Hindlimb muscle (tissue), 1 donor: ENCODE measurements around the gene PRKAG1. TPM values are rescaled to one million over a fixed set of nuclear protein-coding genes. Genes with fewer than 3 reads are reported as not detected.

Experiments
- DNase-seq: peaks from one replicate; pipeline ENCODE4 v3.0.0-alpha.2; 2013
- polyA plus RNA-seq: library from polyadenylated mRNA; unstranded; fragments of 120-200 nt; gene quantifications from one replicate; pipeline ENCODE4 v1.2.1, GENCODE V29; 2013; ENCODE audit not compliant: insufficient read length

PRKAG1 gene
- polyA plus RNA-seq, 1 donor: 57.6 TPM

- no peak for DNase-seq
Observed at GRCh38 chr12:49030714-49031572, 12.4 kb upstream of the PRKAG1 start.

- DNase-seq: no peak
Observed at GRCh38 chr12:49030119-49030518, 11.5 kb upstream of the PRKAG1 start.

GRCh38 chr12:49028666-49029275, 10.2 kb upstream of the PRKAG1 start:
- no peak for DNase-seq

DNA sequence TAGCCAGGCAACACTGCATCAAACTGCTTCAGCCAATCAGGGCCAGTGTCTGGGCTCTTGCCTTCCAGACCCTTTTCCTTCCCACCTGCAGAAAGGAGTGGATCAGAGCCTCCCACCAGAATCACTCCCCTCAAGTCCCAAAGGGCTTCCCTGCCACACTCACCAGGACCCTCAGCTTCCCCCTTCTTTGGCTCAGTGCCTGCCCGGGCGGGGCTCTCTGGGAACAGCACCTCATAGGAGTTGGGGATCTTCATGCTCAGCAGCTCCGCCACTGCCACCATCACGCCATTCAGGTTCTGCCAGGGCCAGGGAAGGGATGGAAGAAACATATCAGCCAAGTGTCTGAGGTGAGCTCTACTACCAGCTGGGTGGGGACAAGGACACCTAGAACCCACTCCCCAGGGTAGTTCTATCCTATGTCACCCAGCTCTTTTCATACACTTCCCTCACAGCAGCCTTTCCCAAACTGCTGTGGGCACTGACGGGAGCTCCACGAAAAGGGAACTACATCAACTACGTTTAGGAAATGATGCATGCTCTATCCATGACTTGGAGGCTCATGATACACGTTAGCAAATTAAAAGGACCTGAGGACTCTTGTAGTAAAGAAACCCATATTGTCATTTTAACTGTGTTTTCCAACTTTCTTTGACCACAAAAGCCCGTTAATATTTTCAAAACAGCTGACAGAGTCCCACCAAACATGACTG, 9.4 kb upstream of the PRKAG1 start:
- DNase-seq: no peak

GRCh38 chr12:49026678-49027480, 8.3 kb upstream of the PRKAG1 start:
- no peak for DNase-seq

DNA sequence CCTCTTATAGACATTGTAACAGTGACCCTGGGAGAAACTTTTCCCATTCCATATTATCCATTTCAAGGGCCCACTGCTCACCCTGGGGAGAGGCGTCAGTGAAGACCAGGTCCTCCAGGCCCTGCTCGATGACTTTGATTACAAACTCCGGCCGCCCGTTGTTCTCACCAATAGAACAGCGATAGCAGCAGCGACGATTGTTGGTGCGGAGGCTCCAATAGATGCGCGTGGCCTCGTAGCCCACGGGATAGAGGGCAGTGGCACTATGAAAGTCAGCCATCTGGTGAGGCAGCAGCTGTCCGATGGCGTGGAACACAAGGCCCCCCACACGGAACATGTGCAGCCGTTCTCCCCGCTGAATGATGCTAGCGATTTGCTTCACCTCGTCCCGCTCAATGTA, 7.5 kb upstream of the PRKAG1 start:
- DNase-seq: no peak

DNA sequence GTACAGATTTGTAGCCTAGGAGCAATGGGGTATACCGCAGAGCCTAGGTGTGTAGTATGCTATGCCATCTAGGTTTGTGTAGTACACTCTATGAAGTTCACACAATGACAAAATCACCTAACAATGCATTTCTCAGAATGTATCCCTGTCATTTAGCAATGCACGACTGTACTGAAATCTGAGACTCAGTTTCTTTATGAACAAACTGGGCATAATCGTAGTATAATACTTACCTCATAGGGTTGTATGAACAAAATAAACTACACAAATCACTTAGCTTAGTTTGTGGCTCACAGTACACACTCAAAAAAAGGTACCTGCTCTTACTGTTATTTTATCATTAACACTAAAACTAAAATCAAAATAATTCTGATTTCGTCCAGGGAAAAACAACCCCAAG, 6.9 kb upstream of the PRKAG1 start:
- no peak for DNase-seq

GRCh38 chr12:49024543-49024942, 6.0 kb upstream of the PRKAG1 start:
- DNase-seq: no peak

DNA sequence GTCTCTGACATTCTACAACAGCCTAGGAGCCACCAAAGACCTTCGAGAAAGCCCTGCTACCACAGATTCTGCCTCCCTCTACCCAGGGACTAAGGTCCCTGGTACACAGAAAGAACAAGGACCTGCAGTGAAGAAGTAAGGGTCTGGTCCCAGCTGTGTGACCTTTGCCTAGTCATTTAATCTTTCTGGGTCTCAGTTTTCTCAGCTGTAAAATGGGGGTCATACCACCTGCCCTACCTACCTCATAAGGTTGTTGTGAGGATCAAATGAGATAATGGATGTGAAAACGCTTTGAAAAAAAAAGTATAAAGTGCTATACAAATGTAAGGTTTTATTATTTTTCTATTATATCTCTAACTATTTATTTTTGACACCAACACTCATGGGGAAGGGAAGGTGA, 5.2 kb upstream of the PRKAG1 start:
- DNase-seq: no peak

DNA sequence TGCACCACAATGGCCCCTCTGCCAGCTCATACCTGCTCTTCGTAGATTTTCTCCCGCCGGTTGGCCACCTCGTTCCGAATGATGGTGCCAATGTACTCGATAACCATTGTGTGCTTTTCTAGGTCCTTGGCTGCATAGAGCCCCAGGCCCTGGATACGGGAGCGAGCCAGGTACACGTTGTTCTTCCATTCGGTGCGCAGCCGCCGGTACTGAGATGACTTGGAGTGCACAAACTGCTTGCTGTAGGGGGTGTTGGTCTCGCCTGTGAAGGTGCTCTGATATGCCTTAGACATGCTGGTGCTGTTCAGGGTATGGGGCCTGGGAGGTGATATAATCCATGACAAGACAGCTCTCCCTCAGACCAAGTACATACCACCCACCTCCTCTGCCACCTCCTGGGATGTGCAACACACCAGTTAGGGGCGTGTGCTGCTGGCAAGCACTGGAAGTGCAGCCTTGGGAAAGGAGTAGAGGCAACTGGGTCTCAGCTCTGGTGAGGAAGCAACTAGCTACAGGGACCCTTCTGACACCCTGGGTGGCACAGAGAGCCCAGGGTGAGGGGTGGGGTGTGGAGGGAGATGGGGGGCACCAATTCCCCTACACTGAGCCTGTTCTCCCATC, 4.1 kb upstream of the PRKAG1 start:
- DNase-seq: no peak

DNA sequence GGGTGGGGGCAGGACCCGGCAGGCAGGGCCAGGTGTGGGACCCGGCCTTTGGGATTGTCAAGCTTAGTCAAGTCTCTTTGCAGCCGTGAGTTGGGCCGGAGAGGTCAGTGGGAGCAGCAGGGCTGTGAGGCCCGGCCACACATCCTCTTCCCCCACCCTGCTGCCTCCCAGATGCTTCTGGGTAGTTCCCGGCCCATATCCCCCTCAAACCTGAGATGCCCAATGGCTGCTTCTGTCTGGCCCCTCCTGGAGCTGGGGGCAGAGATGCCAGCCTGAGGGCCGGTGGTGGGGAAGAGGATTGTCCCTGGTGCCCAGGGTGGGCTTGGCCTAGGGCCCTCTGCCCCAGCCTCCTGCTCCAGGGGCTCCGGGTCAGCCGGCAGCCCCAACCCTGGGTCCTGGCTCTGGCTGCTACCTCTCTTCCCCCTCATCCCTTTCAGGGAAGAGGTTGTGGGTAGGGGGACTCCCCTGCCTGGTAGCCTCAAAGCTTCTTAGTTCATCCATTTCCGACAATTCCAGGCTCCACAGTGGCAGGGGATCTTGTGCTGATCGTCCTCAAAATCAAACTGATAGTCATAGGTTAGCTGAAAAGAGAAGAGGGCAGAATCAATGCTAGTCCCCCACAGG, 2.8 kb upstream of the PRKAG1 start:
- no peak for DNase-seq

DNA sequence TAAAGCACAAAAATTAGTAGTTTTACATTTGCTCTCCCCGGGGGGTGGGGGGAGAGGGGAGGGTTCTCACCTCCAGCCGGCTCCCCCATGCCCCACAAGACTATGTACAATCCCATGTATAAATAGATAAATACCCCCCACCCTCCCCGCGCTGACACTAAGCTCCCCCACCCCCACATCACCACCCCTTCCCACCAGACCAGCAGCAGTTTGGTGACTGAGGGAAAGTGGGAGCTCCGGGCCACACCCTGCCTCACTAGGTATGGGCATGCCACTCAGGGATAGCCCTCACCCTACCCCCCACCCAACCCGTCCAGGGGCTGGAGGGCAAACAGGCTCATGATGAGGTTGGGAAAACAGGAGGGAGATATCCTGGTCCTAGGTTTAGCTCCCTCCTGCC, 1.9 kb upstream of the PRKAG1 start:
- no peak for DNase-seq

GRCh38 chr12:49019443-49020324, 1.1 kb upstream of the PRKAG1 start:
- no peak for DNase-seq

DNA sequence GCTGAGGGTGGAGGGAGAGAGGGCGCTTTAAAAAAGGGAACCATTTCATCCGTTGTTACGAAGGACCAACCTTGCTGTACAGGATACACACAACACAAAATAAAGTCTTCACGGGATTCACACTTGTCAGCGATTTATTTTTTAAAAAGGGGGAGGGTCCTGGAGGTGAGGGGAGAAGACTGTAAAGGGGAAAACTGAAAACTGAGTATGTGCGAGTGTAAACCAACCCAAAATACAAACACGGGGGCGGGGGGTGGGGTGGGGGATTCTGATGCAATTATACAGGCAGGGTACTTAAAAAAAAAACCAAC, 499 bp upstream of the PRKAG1 start:
- no peak for DNase-seq

- DNase-seq: no peak
Observed at GRCh38 chr12:49017891-49018260, 700 bp downstream of the PRKAG1 start.

DNA sequence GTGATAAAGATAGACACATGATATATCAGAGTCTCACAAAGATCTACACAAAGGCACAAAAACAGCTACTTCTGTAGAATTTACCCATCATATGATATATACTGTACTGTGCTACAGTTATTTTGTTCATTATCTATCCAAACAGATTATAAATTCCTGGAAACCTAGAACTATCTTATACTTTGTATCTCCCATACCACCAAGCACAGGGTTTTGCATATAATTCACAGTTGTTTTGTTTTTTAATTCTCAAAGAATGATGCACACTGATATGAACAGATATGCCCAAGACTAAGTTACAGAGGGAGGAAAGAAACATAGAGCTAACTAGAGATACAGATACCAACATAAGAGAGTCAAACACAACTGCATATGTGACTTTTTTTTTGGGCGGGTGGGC, 3.4 kb downstream of the PRKAG1 start:
- no peak for DNase-seq

- no peak for DNase-seq
Observed at GRCh38 chr12:49014547-49014946, 4.0 kb downstream of the PRKAG1 start.

DNA sequence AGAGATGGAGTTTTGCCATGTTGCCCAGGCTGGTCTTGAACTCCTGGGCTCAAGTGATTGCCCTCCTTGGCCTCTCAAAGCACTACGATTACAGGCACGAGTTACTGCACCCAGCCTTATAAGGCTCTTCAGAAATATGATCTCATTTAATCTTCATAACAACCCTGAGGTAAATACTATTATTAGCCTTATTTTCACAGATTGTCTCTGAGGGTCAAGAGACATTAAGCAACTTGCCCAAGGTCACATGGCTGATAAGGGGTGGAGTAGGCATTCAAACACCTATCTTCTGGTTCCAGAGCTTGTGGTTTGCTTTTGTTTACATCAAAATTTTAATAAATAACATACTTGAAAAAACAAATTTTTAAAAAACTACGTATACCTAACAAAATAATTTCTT, 5.1 kb downstream of the PRKAG1 start:
- DNase-seq: no peak

DNA sequence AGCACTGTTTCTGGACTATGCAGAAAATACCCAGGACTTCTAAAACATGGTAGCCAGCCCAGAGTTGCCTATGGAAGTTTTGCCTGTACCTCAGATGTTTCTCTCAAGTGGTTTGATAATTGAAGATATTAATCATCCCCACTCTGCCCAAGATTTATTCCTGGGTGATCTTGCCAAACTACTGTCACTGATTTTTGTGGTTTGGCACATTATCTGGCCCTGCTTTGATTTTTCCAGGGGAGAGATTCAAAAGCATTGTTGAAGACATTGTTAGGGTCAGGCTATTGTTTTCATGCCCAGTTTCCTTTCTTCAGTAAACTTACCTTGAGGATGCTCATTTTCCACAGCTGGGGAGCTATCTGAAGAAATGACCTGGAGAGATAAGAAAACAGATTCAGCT, 5.8 kb downstream of the PRKAG1 start:
- no peak for DNase-seq

- no peak for DNase-seq
Observed at GRCh38 chr12:49010092-49010668, 8.4 kb downstream of the PRKAG1 start.

DNA sequence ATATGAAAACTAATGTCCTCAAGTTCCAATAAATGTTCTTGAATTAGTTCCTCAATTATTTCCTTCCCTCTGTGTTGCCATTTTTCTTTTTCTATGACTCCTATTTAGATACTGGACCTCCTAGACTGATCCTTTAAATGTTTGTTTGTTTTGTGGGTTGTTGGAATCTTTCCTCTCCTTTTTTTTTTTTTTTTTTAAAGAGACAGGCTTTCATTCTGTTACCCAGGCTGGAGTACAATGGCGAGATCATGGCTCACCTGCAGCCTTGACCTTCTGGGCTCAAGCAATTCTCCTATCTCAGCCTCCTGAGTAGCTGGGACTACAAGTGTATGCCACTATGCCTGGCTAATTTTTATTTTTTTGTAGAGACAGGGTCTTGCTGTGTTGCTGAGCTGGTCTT, 9.6 kb downstream of the PRKAG1 start:
- no peak for DNase-seq
